LNCaP clone FGC (cell line): ENCODE measurements around the gene MACC1.

Experiments
- DNase-seq: peaks from one replicate; pipeline ENCODE4 v3.0.0-alpha.2; 2011; ENCODE audit warnings: low read depth
- H3K4me3 ChIP-seq: 2 replicates; pipeline ENCODE4 v1.5.1; 2011; ENCODE audit warnings: mild to moderate bottlenecking, low read depth, low read length, control low read depth
- TF ChIP-seq, protein P1 (sequence below): IDR thresholded peaks from 2 replicates; pipeline ENCODE4 v1.5.1; 2012; ENCODE audit warnings: mild to moderate bottlenecking; ENCODE audit not compliant: control insufficient read depth, insufficient read depth; ENCODE audit errors: extremely low read depth

Gene MACC1

DNA sequence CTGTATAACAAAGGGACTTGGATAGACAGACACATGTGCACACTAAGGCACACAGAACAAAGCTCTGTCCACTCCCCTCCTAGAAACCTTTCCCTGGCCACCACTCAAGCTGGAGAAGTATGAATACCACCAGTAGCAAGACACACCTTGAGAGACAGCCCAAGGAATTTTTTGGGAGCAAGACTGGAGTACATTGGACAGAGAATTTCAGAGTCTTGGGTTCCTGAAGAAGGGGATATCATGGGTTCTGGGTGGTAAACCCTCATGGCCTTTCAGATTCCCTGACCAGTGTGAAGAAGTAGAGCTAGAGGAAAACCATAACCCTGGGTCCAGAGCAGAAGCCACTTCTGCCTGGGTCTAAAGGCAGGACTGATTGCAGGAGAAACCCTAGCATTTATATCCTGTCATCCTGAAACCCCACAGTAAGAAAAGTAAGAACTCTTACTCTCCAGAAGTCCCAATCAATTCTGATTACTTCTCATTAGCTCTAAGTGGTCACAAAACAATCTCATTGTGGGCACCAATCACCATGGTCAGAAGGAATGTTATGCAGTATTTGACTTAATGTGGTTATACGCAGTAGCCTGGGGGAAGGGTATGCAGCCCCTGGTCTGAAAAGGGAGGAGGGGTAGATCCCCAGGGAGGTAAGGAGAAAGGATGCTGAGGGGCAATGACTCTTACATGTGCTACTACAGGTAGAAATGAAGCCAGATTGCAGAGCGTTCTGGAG is 20.4 kb upstream of the MACC1 start:
- no peak for DNase-seq
- TF ChIP-seq, protein P1, sequence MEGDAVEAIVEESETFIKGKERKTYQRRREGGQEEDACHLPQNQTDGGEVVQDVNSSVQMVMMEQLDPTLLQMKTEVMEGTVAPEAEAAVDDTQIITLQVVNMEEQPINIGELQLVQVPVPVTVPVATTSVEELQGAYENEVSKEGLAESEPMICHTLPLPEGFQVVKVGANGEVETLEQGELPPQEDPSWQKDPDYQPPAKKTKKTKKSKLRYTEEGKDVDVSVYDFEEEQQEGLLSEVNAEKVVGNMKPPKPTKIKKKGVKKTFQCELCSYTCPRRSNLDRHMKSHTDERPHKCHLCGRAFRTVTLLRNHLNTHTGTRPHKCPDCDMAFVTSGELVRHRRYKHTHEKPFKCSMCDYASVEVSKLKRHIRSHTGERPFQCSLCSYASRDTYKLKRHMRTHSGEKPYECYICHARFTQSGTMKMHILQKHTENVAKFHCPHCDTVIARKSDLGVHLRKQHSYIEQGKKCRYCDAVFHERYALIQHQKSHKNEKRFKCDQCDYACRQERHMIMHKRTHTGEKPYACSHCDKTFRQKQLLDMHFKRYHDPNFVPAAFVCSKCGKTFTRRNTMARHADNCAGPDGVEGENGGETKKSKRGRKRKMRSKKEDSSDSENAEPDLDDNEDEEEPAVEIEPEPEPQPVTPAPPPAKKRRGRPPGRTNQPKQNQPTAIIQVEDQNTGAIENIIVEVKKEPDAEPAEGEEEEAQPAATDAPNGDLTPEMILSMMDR, result no peak

DNA sequence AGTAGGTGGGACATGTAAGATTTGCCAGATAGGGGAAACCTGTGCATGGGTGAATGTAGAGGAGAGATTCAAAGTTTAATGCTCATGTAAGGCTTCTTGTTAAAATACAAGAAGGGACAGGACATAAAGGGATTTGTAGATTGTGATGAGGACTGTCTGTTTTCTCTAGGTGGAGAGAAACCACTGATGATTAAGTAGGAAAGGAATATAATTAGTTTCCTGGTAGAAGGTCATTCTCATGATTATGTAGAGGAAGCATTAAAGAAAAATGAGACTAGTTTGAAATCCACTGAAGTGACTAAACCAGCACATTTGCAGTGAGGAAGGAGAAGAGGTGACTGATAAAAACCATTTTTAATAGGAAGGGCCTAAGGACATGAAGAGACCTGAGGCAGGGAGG is 19.6 kb upstream of the MACC1 start:
- no peak overlapping the region for H3K4me3 ChIP-seq
- no peak for DNase-seq
- TF ChIP-seq, protein P1, result no peak

More for the DNA sequence above, 20.4 kb upstream of the MACC1 start:
- H3K4me3 ChIP-seq, result no peak overlapping the region

DNA sequence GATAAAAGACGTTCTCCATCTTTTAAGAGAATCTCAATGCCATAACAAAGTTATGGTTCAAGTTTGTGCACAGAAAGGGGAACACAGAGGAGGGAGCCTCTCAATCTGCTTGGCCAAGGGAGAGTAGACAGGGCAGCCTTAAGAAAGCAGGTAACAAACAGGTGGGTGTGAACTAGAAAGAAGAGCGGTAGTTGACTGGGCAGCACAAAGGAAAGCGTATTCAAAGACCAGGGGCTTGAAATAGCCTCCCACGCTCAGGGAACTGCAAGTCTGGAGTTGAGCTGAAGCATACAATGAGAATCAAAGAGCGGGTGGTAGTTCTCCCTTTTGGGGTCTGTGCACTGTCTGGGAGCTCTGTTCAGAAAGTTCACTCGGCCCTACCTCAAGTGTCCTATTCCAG is 18.9 kb upstream of the MACC1 start:
- H3K4me3 ChIP-seq, result no peak overlapping the region

DNA sequence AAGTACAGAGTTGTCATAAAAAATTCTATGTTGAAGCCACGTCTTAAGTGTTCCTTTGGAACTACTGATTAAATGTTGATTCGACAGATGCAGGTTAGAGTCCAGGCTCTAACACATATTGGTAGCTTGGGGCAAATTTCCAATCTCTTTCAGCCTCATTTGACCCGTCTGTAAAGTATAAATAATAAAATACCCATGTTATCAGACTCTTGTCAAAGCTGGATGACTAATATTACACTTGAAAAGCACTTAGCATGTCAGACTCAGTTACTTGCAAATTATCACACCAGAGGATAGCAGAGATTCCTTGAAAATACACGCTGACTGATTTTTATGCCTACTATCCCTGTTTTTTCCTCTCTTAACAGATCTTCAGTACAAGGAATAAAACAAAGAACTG is 18.1 kb upstream of the MACC1 start:
- DNase-seq, result no peak
- H3K4me3 ChIP-seq, result no peak overlapping the region
- TF ChIP-seq, protein P1, result no peak

More for the DNA sequence above, 18.9 kb upstream of the MACC1 start:
- TF ChIP-seq, protein P1, result no peak
- DNase-seq, result no peak

DNA sequence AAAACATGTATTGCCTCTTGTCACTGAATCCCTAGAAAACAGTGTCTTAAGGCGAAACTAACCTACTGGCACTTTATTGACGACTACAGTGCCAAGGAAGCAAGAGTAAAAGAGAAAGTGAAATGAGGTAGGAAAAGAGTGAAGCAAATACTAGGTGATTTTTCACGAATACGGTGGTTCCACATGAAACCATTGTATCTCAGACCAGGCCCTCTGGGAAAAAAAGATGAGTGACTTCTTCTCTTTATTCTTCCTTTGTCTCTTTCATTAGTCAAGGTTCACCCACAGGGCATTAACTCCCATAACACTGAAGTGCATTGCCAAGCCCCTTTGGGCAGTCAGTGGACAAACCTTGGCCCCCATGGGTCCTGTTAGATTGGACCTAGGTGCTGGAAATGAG is 16.2 kb upstream of the MACC1 start:
- TF ChIP-seq, protein P1, result no peak
- no peak for DNase-seq
- no peak overlapping the region for H3K4me3 ChIP-seq

GRCh38 chr7:20232848-20233247 is 15.7 kb upstream of the MACC1 start:
- TF ChIP-seq, protein P1, result no peak
- no peak for DNase-seq
- no peak overlapping the region for H3K4me3 ChIP-seq
